ENCODE data around the gene PLS1.

Gene PLS1

DNA sequence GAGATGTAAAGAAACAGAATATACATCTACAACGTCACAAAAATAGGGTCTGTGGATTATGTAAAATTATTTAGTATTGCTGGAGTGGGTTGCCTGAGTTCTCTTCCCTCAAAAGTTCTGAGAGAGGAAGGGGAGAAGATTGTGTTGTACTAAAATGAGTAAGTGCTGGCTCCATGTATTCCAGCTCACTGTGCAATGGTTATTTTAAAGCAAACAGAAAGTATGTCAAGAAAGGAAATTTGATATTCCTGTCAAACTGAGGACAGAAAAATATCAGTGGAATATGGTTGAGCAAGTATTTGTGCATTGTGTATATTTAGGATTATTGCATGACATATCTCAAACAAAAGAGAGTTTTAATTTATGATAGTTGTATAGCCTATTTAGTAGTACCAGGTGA lies 129.8 kb downstream of the PLS1 start:
- Histone ChIP-seq H4K20me1 (ENCODE audit: control insufficient read depth, insufficient read depth, low read depth, low read length) (no peaks in the 10 kb centered on the region), H3K27ac (ENCODE audit: low read depth, low read length) (no peak overlapping the region), H3K4me2 (ENCODE audit: low read length) (no peak overlapping the region), H3F3A (ENCODE audit: control insufficient read depth, insufficient read depth) (peaks cover 3% of the 10 kb centered on the region; the same call in 1 of the 2 replicates), H3K4me1 (ENCODE audit: control insufficient read depth, low read length) (peaks cover 8% of the 10 kb centered on the region), H3K4me3 (ENCODE audit: low read length) (no peak overlapping the region), H3K79me2 (ENCODE audit: control insufficient read depth, low read length) (no peaks in the 10 kb centered on the region), H3K36me3 (ENCODE audit: control insufficient read depth, low read length) (no peaks in the 10 kb centered on the region), H3K27me3 (ENCODE audit: control insufficient read depth, low read length) (0 out of 2 replicates have a peak, but pooled peaks cover 5% of the 10 kb centered on the region), H3K9me3 (ENCODE audit: control insufficient read depth, insufficient read depth, low read length) (no peaks in the 10 kb centered on the region), H3K9me2 (replicated peaks; ENCODE audit: control insufficient read depth, low read length) (no peaks in the 10 kb centered on the region)
- TF ChIP-seq, protein P1, sequence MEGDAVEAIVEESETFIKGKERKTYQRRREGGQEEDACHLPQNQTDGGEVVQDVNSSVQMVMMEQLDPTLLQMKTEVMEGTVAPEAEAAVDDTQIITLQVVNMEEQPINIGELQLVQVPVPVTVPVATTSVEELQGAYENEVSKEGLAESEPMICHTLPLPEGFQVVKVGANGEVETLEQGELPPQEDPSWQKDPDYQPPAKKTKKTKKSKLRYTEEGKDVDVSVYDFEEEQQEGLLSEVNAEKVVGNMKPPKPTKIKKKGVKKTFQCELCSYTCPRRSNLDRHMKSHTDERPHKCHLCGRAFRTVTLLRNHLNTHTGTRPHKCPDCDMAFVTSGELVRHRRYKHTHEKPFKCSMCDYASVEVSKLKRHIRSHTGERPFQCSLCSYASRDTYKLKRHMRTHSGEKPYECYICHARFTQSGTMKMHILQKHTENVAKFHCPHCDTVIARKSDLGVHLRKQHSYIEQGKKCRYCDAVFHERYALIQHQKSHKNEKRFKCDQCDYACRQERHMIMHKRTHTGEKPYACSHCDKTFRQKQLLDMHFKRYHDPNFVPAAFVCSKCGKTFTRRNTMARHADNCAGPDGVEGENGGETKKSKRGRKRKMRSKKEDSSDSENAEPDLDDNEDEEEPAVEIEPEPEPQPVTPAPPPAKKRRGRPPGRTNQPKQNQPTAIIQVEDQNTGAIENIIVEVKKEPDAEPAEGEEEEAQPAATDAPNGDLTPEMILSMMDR (IDR thresholded peaks at IDR 0.05; ENCODE audit: low read depth, low read length, poor library complexity, severe bottlenecking): no peak
- TF ChIP-seq EZH2phosphoT487 (IDR thresholded peaks at IDR 0.05; ENCODE audit: borderline replicate concordance, low read length): no peak

DNA sequence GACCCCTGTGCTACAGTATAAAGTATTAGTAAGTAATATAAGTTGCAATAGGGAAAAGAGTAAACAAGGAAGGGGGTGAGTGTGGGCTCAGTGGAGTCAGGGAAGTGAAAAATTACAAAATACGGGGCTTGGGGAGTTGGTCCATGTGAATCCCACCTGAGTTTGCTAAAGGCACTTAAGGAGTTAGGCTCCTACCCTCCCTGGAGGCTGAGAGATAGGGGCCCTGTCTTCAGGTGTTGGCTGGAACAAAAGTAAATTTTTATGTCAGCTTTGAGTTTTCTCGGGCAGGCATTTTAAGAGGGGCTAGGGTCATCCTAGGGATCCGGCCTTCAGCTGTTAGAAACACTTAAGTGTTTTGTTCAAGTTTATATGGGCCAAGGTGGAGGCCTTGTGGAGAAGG lies 135.9 kb downstream of the PLS1 start:
- H3K36me3 ChIP-seq (ENCODE audit: control insufficient read depth, low read length): no peaks in the 10 kb centered on the region
- no peak overlapping the region for H3K4me3 ChIP-seq (ENCODE audit: low read length)
- no peaks in the 10 kb centered on the region for H3K79me2 ChIP-seq (ENCODE audit: control insufficient read depth, low read length)
- no peak overlapping the region for H3K4me2 ChIP-seq (ENCODE audit: low read length)
- H3K27ac ChIP-seq (ENCODE audit: low read depth, low read length): no peak overlapping the region
- no peaks in the 10 kb centered on the region for H3K9me2 ChIP-seq (replicated peaks; ENCODE audit: control insufficient read depth, low read length)
- TF ChIP-seq EZH2phosphoT487 (IDR thresholded peaks at IDR 0.05; ENCODE audit: borderline replicate concordance, low read length): no peak
- TF ChIP-seq, protein P1 (IDR thresholded peaks at IDR 0.05; ENCODE audit: low read depth, low read length, poor library complexity, severe bottlenecking): no peak
- no peaks in the 10 kb centered on the region for H4K20me1 ChIP-seq (ENCODE audit: control insufficient read depth, insufficient read depth, low read depth, low read length)
- no peaks in the 10 kb centered on the region for H3K4me1 ChIP-seq (ENCODE audit: control insufficient read depth, low read length)
- H3K27me3 ChIP-seq (ENCODE audit: control insufficient read depth, low read length): no peaks in the 10 kb centered on the region
- no peaks in the 10 kb centered on the region for H3K9me3 ChIP-seq (ENCODE audit: control insufficient read depth, insufficient read depth, low read length)
- H3F3A ChIP-seq (ENCODE audit: control insufficient read depth, insufficient read depth): no peaks in the 10 kb centered on the region

DNA sequence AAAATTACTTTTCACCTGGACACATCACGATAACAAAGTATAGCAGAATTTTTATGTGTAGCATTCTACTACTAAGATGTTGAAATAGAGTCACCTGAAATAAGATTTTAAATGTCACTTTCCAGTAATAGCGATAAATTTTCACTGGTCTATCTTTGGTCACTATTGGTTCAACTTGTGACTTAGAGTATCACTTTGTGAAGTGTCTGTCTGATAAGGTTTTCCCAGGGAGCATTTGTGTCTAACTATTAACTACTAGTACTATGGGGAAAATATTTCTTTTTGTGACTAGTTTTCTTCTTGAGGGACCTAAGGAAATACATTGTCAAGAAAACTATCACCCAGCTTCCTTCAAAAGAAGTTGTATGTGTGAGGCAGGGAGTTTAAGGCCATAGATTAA lies 138.6 kb downstream of the PLS1 start:
- Histone ChIP-seq H3K4me3 (ENCODE audit: low read length) (no peak overlapping the region), H3K27me3 (ENCODE audit: control insufficient read depth, low read length) (no peaks in the 10 kb centered on the region), H3K4me1 (ENCODE audit: control insufficient read depth, low read length) (no peaks in the 10 kb centered on the region), H3K4me2 (ENCODE audit: low read length) (no peak overlapping the region), H3K79me2 (ENCODE audit: control insufficient read depth, low read length) (no peaks in the 10 kb centered on the region), H4K20me1 (ENCODE audit: control insufficient read depth, insufficient read depth, low read depth, low read length) (no peaks in the 10 kb centered on the region), H3K9me3 (ENCODE audit: control insufficient read depth, insufficient read depth, low read length) (no peaks in the 10 kb centered on the region), H3K9me2 (replicated peaks; ENCODE audit: control insufficient read depth, low read length) (no peaks in the 10 kb centered on the region), H3K27ac (ENCODE audit: low read depth, low read length) (no peak overlapping the region), H3F3A (ENCODE audit: control insufficient read depth, insufficient read depth) (no peaks in the 10 kb centered on the region), H3K36me3 (ENCODE audit: control insufficient read depth, low read length) (no peaks in the 10 kb centered on the region)
- no peak for TF ChIP-seq EZH2phosphoT487 (IDR thresholded peaks at IDR 0.05; ENCODE audit: borderline replicate concordance, low read length)
- TF ChIP-seq, protein P1 (IDR thresholded peaks at IDR 0.05; ENCODE audit: low read depth, low read length, poor library complexity, severe bottlenecking): no peak

DNA sequence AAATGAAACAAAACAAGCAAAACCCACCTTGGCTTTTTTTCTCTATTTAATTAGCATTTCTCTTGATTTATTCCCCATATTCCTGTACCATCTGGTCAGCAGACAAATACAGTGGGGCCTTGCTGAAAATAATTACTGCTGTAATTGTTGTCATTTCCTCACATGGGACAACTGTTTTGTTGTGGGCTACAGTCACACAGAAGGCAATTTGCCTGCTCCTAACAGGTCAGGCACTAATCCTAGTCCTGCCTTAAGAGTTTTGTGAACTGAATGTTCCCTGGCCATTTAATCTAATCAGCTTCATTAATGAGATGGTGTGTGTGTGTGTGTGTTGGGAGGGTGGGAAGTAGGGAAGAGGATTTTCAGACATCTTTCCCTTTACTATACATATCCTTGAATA lies 139.3 kb downstream of the PLS1 start:
- H3K27ac ChIP-seq (ENCODE audit: low read depth, low read length): no peak overlapping the region
- H3K9me2 ChIP-seq (replicated peaks; ENCODE audit: control insufficient read depth, low read length): no peaks in the 10 kb centered on the region
- H3K9me3 ChIP-seq (ENCODE audit: control insufficient read depth, insufficient read depth, low read length): no peaks in the 10 kb centered on the region
- TF ChIP-seq, protein P1 (IDR thresholded peaks at IDR 0.05; ENCODE audit: low read depth, low read length, poor library complexity, severe bottlenecking): no peak
- TF ChIP-seq EZH2phosphoT487 (IDR thresholded peaks at IDR 0.05; ENCODE audit: borderline replicate concordance, low read length): no peak
- no peaks in the 10 kb centered on the region for H3F3A ChIP-seq (ENCODE audit: control insufficient read depth, insufficient read depth)
- no peaks in the 10 kb centered on the region for H3K36me3 ChIP-seq (ENCODE audit: control insufficient read depth, low read length)
- H4K20me1 ChIP-seq (ENCODE audit: control insufficient read depth, insufficient read depth, low read depth, low read length): no peaks in the 10 kb centered on the region
- H3K79me2 ChIP-seq (ENCODE audit: control insufficient read depth, low read length): no peaks in the 10 kb centered on the region
- no peaks in the 10 kb centered on the region for H3K27me3 ChIP-seq (ENCODE audit: control insufficient read depth, low read length)
- H3K4me2 ChIP-seq (ENCODE audit: low read length): no peak overlapping the region
- no peak overlapping the region for H3K4me3 ChIP-seq (ENCODE audit: low read length)
- no peaks in the 10 kb centered on the region for H3K4me1 ChIP-seq (ENCODE audit: control insufficient read depth, low read length)
